K562 (cell line): ENCODE data around the gene MDH2. TPM values are rescaled to one million over a fixed set of nuclear protein-coding genes. Genes with fewer than 3 reads are reported as not detected.
A peak's percentile ranks its signal among the peaks of the same experiment; 100 is the strongest.

Source experiments
- BACH1 ChIP-seq: fragments of 200-800 bp; sonication (Bioruptor generic); IDR thresholded peaks from 2 replicates; pipeline ENCODE4 v1.6.1; 2016; ENCODE audit warnings: missing genetic modification characterization, missing compliant biosample characterization
- E2F3 ChIP-seq: fragments of 250-450 bp; sonication (Bioruptor Pico); IDR thresholded peaks from 2 replicates; pipeline ENCODE4 v1.4.0; 2020; ENCODE audit warnings: mild to moderate bottlenecking
- ETV5 ChIP-seq: sonication (generic); formaldehyde crosslinking; IDR thresholded peaks from 2 replicates; pipeline ENCODE4 v1.4.0; 2020; ENCODE audit warnings: low read depth, mild to moderate bottlenecking, missing genetic modification reagents
- EZH2 ChIP-seq: IDR thresholded peaks from 2 replicates; pipeline ENCODE4 v1.6.1; 2012; ENCODE audit warnings: low read depth, mild to moderate bottlenecking, inconsistent platforms, low read length, borderline replicate concordance
- HDAC2 ChIP-seq: fragments of 450-650 bp; IDR thresholded peaks from 2 replicates; pipeline ENCODE4 v1.6.1; 2016; ENCODE audit warnings: mild to moderate bottlenecking
- HDAC6 ChIP-seq: IDR thresholded peaks from 2 replicates; pipeline ENCODE4 v1.6.1; 2012; ENCODE audit warnings: low read depth, mild to moderate bottlenecking, control low read depth, inconsistent platforms, low read length, moderate library complexity
- JUND ChIP-seq, 2 experiments: IDR thresholded peaks; 2 replicates in 1 of 2; 3 replicates in 1 of 2; pipeline ENCODE4 v1.6.1; 2011; ENCODE audit warnings: borderline replicate concordance in 2 of 2, low read depth in 2 of 2, low read length in 2 of 2, improper control_type of control experiment in 1 of 2, missing biosample characterization in 1 of 2, missing genetic modification characterization in 1 of 2, missing genetic modification reagents in 1 of 2
- KDM5B ChIP-seq: fragments of 200-600 bp; sonication (generic); IDR thresholded peaks from 2 replicates; pipeline ENCODE4 v1.6.1; 2012; ENCODE audit warnings: low read depth, mild to moderate bottlenecking, moderate library complexity, low read length, control low read depth, inconsistent platforms; ENCODE audit not compliant: insufficient replicate concordance
- MAFF ChIP-seq: IDR thresholded peaks from 2 replicates; pipeline ENCODE4 v1.6.1; 2012; ENCODE audit warnings: low read length, improper control_type of control experiment
- NCOA4 ChIP-seq: fragments of 450-650 bp; IDR thresholded peaks from 2 replicates; pipeline ENCODE4 v1.6.1; 2018; ENCODE audit warnings: mild to moderate bottlenecking; ENCODE audit not compliant: partially characterized antibody
- PCBP2 ChIP-seq: fragments of 200-400 bp; formaldehyde crosslinking; IDR thresholded peaks from 2 replicates; pipeline ENCODE4 v1.6.1; 2018; ENCODE audit warnings: low read length, low read depth, mild to moderate bottlenecking, moderate library complexity; ENCODE audit not compliant: poor library complexity, severe bottlenecking
- PHF21A ChIP-seq: fragments of 450-650 bp; IDR thresholded peaks from 2 replicates; pipeline ENCODE4 v1.6.1; 2017; ENCODE audit warnings: low read depth, borderline replicate concordance
- RBM14 ChIP-seq: fragments of 200-400 bp; formaldehyde crosslinking; IDR thresholded peaks from 2 replicates; pipeline ENCODE4 v1.6.1; 2018; ENCODE audit warnings: low read depth, mild to moderate bottlenecking, low read length, moderate library complexity, borderline replicate concordance; ENCODE audit not compliant: insufficient read depth
- RFX1 ChIP-seq: fragments of 450-650 bp; IDR thresholded peaks from 2 replicates; pipeline ENCODE4 v1.6.1; 2016; ENCODE audit warnings: mild to moderate bottlenecking, moderate library complexity
- SMARCE1 ChIP-seq: fragments of 450-650 bp; IDR thresholded peaks from 2 replicates; pipeline ENCODE4 v1.7.1; 2016; ENCODE audit warnings: mild to moderate bottlenecking
- STAT5A ChIP-seq: IDR thresholded peaks from 2 replicates; pipeline ENCODE4 v1.6.1; 2012; ENCODE audit warnings: low read length, inconsistent platforms, borderline replicate concordance
- ZNF133 ChIP-seq: fragments of 250-450 bp; sonication (Bioruptor Pico); IDR thresholded peaks from 2 replicates; pipeline ENCODE4 v1.4.0; 2020; ENCODE audit warnings: mild to moderate bottlenecking
- ZNF184 ChIP-seq: sonication (generic); formaldehyde crosslinking; IDR thresholded peaks from 2 replicates; pipeline ENCODE4 v1.5.0; 2020; ENCODE audit warnings: missing genetic modification reagents
- ZNF696 ChIP-seq: fragments of 250-450 bp; sonication (Bioruptor Pico); conservative IDR thresholded peaks from 2 replicates; pipeline ENCODE4 v1.4.0; 2020; ENCODE audit warnings: mild to moderate bottlenecking, moderate library complexity
- ZNF76 ChIP-seq: fragments of 250-450 bp; sonication (Bioruptor Pico); IDR thresholded peaks from 2 replicates; pipeline ENCODE4 v1.4.0; 2020; ENCODE audit warnings: mild to moderate bottlenecking, moderate library complexity, borderline replicate concordance
- polyA plus RNA-seq, 8 experiments: library from polyadenylated mRNA; depleted of rRNA in 4 of 8; stranded (reverse) in 5 of 8; unstranded in 3 of 8; fragments of >200 nt; fragmentation: Nextera tagmentation in 2 of 8; fragmentation: Illumina TruSeq in 1 of 8; extraction: Ambion mirVana in 2 of 8; extraction: Trizol in 1 of 8; gene quantifications; 2 replicates each; pipeline versions ENCODE4 v1.2.1 to v1.2.3, GENCODE V29; 2011 to 2014; ENCODE audit warnings: inconsistent platforms in 1 of 8, missing spikeins in 1 of 8
- total RNA-seq, 7 experiments: library from RNA; depleted of rRNA in 6 of 7; stranded (reverse); fragments of >200 nt in 6 of 7; fragmentation: Illumina TruSeq in 2 of 7; extraction: Trizol in 2 of 7; gene quantifications; 2 replicates each; pipeline versions ENCODE4 v1.2.1 to v1.2.3, GENCODE V29; 2011 to 2021; ENCODE audit warnings: low replicate concordance in 1 of 7
- TF ChIP-seq, protein P1 (sequence below), 3 experiments: fragments of 200-800 bp in 1 of 3; fragments of 250-450 bp in 1 of 3; fragments of 450-650 bp in 1 of 3; sonication (Bioruptor Pico) in 1 of 3; sonication (Bioruptor generic) in 1 of 3; formaldehyde crosslinking in 1 of 3; IDR thresholded peaks; 2 replicates each; pipeline versions ENCODE4 v1.6.1 to v1.8.0; 2016 to 2022; ENCODE audit warnings: mild to moderate bottlenecking in 2 of 3, missing genetic modification characterization in 2 of 3, missing compliant biosample characterization in 1 of 3, moderate library complexity in 1 of 3
- TF ChIP-seq, protein P2 (sequence below): IDR thresholded peaks from 3 replicates; pipeline ENCODE4 v1.6.1; 2011; ENCODE audit warnings: borderline replicate concordance, mild to moderate bottlenecking; ENCODE audit not compliant: insufficient read length, insufficient read depth

Gene MDH2
- total and polyA plus RNA-seq, 9 of the 15 experiments (the other 6 are each of a cell fraction or from before 2014, with no cell fraction given): 106 to 701 (median 242) TPM

- no peak for TF ChIP-seq PHF21A
- TF ChIP-seq ZNF133 (CRISPR knock-in tag): no peak
- no peak for TF ChIP-seq ZNF696 (CRISPR knock-in tag)
- TF ChIP-seq MAFF: peak; percentile 82; the same call in 1 of the 2 replicates
- peak; percentile 87 for TF ChIP-seq KDM5B
- TF ChIP-seq RFX1: peak; percentile 58; the same call in 1 of the 2 replicates
- TF ChIP-seq STAT5A: no peak
- TF ChIP-seq, protein P1, sequence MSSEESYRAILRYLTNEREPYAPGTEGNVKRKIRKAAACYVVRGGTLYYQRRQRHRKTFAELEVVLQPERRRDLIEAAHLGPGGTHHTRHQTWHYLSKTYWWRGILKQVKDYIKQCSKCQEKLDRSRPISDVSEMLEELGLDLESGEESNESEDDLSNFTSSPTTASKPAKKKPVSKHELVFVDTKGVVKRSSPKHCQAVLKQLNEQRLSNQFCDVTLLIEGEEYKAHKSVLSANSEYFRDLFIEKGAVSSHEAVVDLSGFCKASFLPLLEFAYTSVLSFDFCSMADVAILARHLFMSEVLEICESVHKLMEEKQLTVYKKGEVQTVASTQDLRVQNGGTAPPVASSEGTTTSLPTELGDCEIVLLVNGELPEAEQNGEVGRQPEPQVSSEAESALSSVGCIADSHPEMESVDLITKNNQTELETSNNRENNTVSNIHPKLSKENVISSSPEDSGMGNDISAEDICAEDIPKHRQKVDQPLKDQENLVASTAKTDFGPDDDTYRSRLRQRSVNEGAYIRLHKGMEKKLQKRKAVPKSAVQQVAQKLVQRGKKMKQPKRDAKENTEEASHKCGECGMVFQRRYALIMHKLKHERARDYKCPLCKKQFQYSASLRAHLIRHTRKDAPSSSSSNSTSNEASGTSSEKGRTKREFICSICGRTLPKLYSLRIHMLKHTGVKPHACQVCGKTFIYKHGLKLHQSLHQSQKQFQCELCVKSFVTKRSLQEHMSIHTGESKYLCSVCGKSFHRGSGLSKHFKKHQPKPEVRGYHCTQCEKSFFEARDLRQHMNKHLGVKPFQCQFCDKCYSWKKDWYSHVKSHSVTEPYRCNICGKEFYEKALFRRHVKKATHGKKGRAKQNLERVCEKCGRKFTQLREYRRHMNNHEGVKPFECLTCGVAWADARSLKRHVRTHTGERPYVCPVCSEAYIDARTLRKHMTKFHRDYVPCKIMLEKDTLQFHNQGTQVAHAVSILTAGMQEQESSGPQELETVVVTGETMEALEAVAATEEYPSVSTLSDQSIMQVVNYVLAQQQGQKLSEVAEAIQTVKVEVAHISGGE (CRISPR knock-in tag; IDR thresholded peaks at IDR 0.05): peak; percentile 92 to 99 (median 96)
- TF ChIP-seq RBM14: 0 out of 2 replicates have a peak, but pooled peaks have one; percentile 31
- no peak for TF ChIP-seq SMARCE1
- no peak for TF ChIP-seq EZH2
- no peak for TF ChIP-seq BACH1 (tag)
- TF ChIP-seq ETV5 (CRISPR knock-in tag): peak; percentile 93
- 0 out of 2 replicates have a peak, but pooled peaks have one; percentile 10 for TF ChIP-seq E2F3
- 0 out of 2 replicates have a peak, but pooled peaks have one; percentile 40 for TF ChIP-seq ZNF76 (CRISPR knock-in tag)
- TF ChIP-seq HDAC2: peak; percentile 77; the same call in 1 of the 2 replicates
- no peak for TF ChIP-seq ZNF184 (CRISPR knock-in tag)
- TF ChIP-seq, protein P2, sequence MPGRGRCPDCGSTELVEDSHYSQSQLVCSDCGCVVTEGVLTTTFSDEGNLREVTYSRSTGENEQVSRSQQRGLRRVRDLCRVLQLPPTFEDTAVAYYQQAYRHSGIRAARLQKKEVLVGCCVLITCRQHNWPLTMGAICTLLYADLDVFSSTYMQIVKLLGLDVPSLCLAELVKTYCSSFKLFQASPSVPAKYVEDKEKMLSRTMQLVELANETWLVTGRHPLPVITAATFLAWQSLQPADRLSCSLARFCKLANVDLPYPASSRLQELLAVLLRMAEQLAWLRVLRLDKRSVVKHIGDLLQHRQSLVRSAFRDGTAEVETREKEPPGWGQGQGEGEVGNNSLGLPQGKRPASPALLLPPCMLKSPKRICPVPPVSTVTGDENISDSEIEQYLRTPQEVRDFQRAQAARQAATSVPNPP: no peak
- TF ChIP-seq NCOA4: no peak
- no peak for TF ChIP-seq HDAC6
- no peak for TF ChIP-seq PCBP2
- peak; percentile 66 for TF ChIP-seq JUND (IDR thresholded peaks at IDR 0.05; ENCODE audit: borderline replicate concordance, low read depth, low read length)
- TF ChIP-seq JUND (tag; IDR thresholded peaks at IDR 0.05; ENCODE audit: borderline replicate concordance, low read depth, low read length): peak; percentile 38; the same call in 1 of the 3 replicates
- TF ChIP-seq, all 486 proteins: peak for 206
Observed at GRCh38 chr7:76047811-76048667, at the start of gene MDH2, which contains the start of gene STYXL1 (continued).
